Measurements from ENCODE around the gene SLIT3. TPM values are rescaled to one million over a fixed set of nuclear protein-coding genes. Genes with fewer than 3 reads are reported as not detected.

Gene SLIT3
- total and polyA plus RNA-seq, 9 of the 15 experiments (the other 6 are each of a cell fraction or from before 2014, with no cell fraction given) = 0.01 to 0.04 TPM; not detected in 7

DNA sequence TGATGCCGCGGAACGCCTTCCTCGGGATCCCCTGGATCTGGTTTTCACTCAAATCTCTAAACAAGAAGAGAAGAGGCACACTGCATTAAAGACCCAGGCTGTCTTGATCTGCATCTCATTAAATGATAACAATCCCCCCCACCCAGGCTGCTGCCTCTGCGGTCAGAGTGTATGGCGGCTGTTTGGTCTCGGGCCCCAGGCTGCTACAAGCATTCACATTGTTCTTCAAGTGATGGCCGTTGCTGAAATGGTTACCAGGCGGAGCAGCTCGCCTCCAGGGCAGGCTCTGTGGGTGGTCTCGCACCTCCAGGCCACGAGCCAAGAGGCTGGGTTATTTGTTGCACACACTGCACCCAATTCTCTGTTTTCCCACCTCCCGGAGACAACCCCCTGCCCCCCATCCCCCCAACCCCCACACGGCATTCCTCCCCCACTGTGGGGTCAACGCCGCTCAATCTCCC, 417.6 kb downstream of the SLIT3 start:
- no peaks in the 10 kb centered on the region for H3K4me1 ChIP-seq (replicated peaks in 1 of 2; ENCODE audit: control insufficient read depth in 2 of 2, insufficient read depth in 2 of 2, low read length in 2 of 2)
- in situ Hi-C loops (cut with MboI) = no loop called here
- no peak overlapping the region for H3K9ac ChIP-seq (ENCODE audit: insufficient read depth in 1 of 2, low read depth in 2 of 2, low read length in 2 of 2)
- TF ChIP-seq RBM14 (IDR thresholded peaks at IDR 0.05; ENCODE audit: borderline replicate concordance, insufficient read depth, low read depth, low read length) (no peak), NELFE (IDR thresholded peaks at IDR 0.05; ENCODE audit: insufficient read depth, insufficient read length) (no peak), SREBF2 (CRISPR knock-in tag; IDR thresholded peaks at IDR 0.05) (no peak), MAFK (IDR thresholded peaks at IDR 0.05; ENCODE audit: low read length) (no peak), ZFP36 (IDR thresholded peaks at IDR 0.05; ENCODE audit: low read depth, low read length, partially characterized antibody) (no peak), LEF1 (IDR thresholded peaks at IDR 0.05) (no peak), ETV5 (CRISPR knock-in tag; IDR thresholded peaks at IDR 0.05; ENCODE audit: low read depth) (no peak), CXXC5 (CRISPR knock-in tag; IDR thresholded peaks at IDR 0.05) (no peak), POLR2A (conservative IDR thresholded peaks at IDR 0.05) (no peak), E2F6 (IDR thresholded peaks at IDR 0.05; ENCODE audit: borderline replicate concordance in 1 of 2, extremely low read depth in 1 of 2, insufficient read depth in 1 of 2, insufficient read length in 1 of 2, low read depth in 1 of 2, low read length in 1 of 2, poor library complexity in 1 of 2, severe bottlenecking in 1 of 2) (no peak), ZC3H8 (IDR thresholded peaks at IDR 0.05) (no peak), HDGF (IDR thresholded peaks at IDR 0.05) (no peak), ZBTB9 (CRISPR knock-in tag; IDR thresholded peaks at IDR 0.05) (no peak)
- H3K27ac ChIP-seq (ENCODE audit: extremely low read depth, low read depth, low read length) = no peak overlapping the region
- 1% methylated on average over 14 of the region's 16 CpGs for WGBS (ENCODE audit: insufficient coverage, low coverage, missing lambda C conversion rate)
- H3K9me3 ChIP-seq (replicated peaks; ENCODE audit: control insufficient read depth, insufficient read depth, low read depth, low read length) = no peaks in the 10 kb centered on the region
- ChIA-PET POLR2A (interaction anchor here (0.6 kb wide), 1 partner anchor 84 kb away, joined by 4 read pairs; no protein-coding TSS in a partner anchor), CTCF (ENCODE audit: low intra/inter-chr PET ratio) (no interaction called here)
- H3K4me3 ChIP-seq = no peak overlapping the region
- no peak overlapping the region for H2AFZ ChIP-seq (ENCODE audit: low read depth, low read length)
- intact Hi-C loops (cut with micrococcal nuclease) = no loop called here
- H3K79me2 ChIP-seq (ENCODE audit: control insufficient read depth, insufficient read depth, low read length) = no peaks in the 10 kb centered on the region
- no TSS peak for BruUV-seq (replicated peaks)
- no peak for ATAC-seq
- no peaks in the 10 kb centered on the region for H3K9me1 ChIP-seq (ENCODE audit: control insufficient read depth, insufficient read depth, low read length)
- H3K36me3 ChIP-seq (ENCODE audit: control insufficient read depth, insufficient read depth, low read length) = no peaks in the 10 kb centered on the region
- H3K27me3 ChIP-seq (ENCODE audit: control insufficient read depth in 2 of 2, insufficient read depth in 2 of 2, low read length in 2 of 2) = peaks cover 5 to 38% of the 10 kb centered on the region in 2 experiments; a peak in 4 of 5 replicates
- H3K4me2 ChIP-seq (ENCODE audit: insufficient read depth, low read length) = no peak overlapping the region
- no peak for DNase-seq (ENCODE audit: extremely low read depth in 1 of 4, low spot score in 3 of 4)
- no peaks in the 10 kb centered on the region; the same call in 1 of the 2 replicates for H4K20me1 ChIP-seq (replicated peaks; ENCODE audit: control insufficient read depth, insufficient read depth, low read length)
- FAIRE-seq = no peak
